ENCODE results near the gene RNF126. TPM values are rescaled to one million over a fixed set of nuclear protein-coding genes. Genes with fewer than 3 reads are reported as not detected.
A peak's percentile ranks its signal among the peaks of the same experiment; 100 is the strongest.
"Not testable (repeated sequence)": the region's sequence is repeated elsewhere in the genome, so short reads cannot be mapped to it uniquely, and the experiment has no call there.

RNF126 gene
- total RNA-seq, 1 donor from 2014 or later, result 12.0 TPM

- H3K9me3 ChIP-seq (ENCODE audit: control insufficient read depth in 3 of 3, low read length in 3 of 3), result no peaks in the 10 kb centered on the region
- peak within 1 kb of the TSS; percentile 68 to 72 (median 71) for H3K4me3 ChIP-seq (ENCODE audit: low read length in 3 of 3)
- H3K27me3 ChIP-seq (ENCODE audit: control insufficient read depth in 3 of 3, insufficient read depth in 3 of 3, low read length in 3 of 3), result no peaks in the 10 kb centered on the region
- no peaks in the 10 kb centered on the region for H3K36me3 ChIP-seq (ENCODE audit: control insufficient read depth in 3 of 3, insufficient read depth in 3 of 3, low read length in 3 of 3)
- peaks cover 7 to 11% (median 8%) of the 10 kb centered on the region in 3 donors for H3K4me1 ChIP-seq (ENCODE audit: control insufficient read depth in 3 of 3, insufficient read depth in 3 of 3, low read length in 3 of 3)
- H3K9ac ChIP-seq (ENCODE audit: low read depth in 1 of 3, low read length in 3 of 3), result peak within 1 kb of the TSS in 2 of 3 donors; percentile 32 to 60
- no peak within 1 kb of the TSS for H3K27ac ChIP-seq (ENCODE audit: low read depth, low read length)
Observed at GRCh38 chr19:639253-640160, 23.5 kb downstream of the RNF126 start, which contains the start of gene FGF22. Gene FGF22, plus strand, starts transcription at chr19:639879. Its CDS starts 47 bp downstream, at chr19:639926.

DNA sequence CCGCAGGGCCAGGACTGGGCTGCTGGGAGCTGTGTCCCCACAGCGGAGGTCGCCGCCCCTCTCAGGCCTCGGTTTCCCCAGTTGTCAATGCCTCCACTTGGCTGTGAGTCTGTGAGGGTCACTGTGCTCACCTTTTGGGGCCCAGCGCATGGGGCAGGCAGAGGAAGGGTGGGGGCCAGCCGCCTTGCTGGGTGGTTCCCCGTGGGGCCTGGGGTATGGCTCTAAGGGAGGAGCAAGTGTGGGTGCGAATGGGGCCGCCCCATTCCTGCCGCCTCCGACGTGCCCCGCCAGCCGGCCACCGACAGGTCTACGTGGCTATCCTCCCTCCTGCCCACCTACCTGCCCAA, 24.1 kb downstream of the RNF126 start:
- H3K27ac ChIP-seq (ENCODE audit: low read depth, low read length), result no peak overlapping the region

GRCh38 chr19:634975-635652, 27.9 kb downstream of the RNF126 start:
- Histone ChIP-seq H3K9me3 (ENCODE audit: control insufficient read depth in 3 of 3, low read length in 3 of 3) (no peaks in the 10 kb centered on the region), H3K27ac (ENCODE audit: low read depth, low read length) (no peak overlapping the region), H3K9ac (ENCODE audit: low read depth in 1 of 3, low read length in 3 of 3) (no peak overlapping the region), H3K36me3 (ENCODE audit: control insufficient read depth in 3 of 3, insufficient read depth in 3 of 3, low read length in 3 of 3) (peaks cover 0 to 3% (median 3%) of the 10 kb centered on the region in 3 donors), H3K4me1 (ENCODE audit: control insufficient read depth in 3 of 3, insufficient read depth in 3 of 3, low read length in 3 of 3) (peaks cover 21 to 29% (median 27%) of the 10 kb centered on the region in 3 donors), H3K27me3 (ENCODE audit: control insufficient read depth in 3 of 3, insufficient read depth in 3 of 3, low read length in 3 of 3) (no peaks in the 10 kb centered on the region), H3K4me3 (ENCODE audit: low read length in 3 of 3) (no peak overlapping the region)

More for the DNA sequence above, 24.1 kb downstream of the RNF126 start:
- H3K9ac ChIP-seq (ENCODE audit: low read depth in 1 of 3, low read length in 3 of 3), result peak overlapping the region in 1 of 3 donors; percentile 60
- H3K36me3 ChIP-seq (ENCODE audit: control insufficient read depth in 3 of 3, insufficient read depth in 3 of 3, low read length in 3 of 3), result no peaks in the 10 kb centered on the region
- H3K4me3 ChIP-seq (ENCODE audit: low read length in 3 of 3), result peak overlapping the region in 2 of 3 donors; percentile 71 to 72
- no peaks in the 10 kb centered on the region for H3K27me3 ChIP-seq (ENCODE audit: control insufficient read depth in 3 of 3, insufficient read depth in 3 of 3, low read length in 3 of 3)
- no peaks in the 10 kb centered on the region for H3K9me3 ChIP-seq (ENCODE audit: control insufficient read depth in 3 of 3, low read length in 3 of 3)
- H3K4me1 ChIP-seq (ENCODE audit: control insufficient read depth in 3 of 3, insufficient read depth in 3 of 3, low read length in 3 of 3), result peaks cover 12 to 16% (median 14%) of the 10 kb centered on the region in 3 donors

DNA sequence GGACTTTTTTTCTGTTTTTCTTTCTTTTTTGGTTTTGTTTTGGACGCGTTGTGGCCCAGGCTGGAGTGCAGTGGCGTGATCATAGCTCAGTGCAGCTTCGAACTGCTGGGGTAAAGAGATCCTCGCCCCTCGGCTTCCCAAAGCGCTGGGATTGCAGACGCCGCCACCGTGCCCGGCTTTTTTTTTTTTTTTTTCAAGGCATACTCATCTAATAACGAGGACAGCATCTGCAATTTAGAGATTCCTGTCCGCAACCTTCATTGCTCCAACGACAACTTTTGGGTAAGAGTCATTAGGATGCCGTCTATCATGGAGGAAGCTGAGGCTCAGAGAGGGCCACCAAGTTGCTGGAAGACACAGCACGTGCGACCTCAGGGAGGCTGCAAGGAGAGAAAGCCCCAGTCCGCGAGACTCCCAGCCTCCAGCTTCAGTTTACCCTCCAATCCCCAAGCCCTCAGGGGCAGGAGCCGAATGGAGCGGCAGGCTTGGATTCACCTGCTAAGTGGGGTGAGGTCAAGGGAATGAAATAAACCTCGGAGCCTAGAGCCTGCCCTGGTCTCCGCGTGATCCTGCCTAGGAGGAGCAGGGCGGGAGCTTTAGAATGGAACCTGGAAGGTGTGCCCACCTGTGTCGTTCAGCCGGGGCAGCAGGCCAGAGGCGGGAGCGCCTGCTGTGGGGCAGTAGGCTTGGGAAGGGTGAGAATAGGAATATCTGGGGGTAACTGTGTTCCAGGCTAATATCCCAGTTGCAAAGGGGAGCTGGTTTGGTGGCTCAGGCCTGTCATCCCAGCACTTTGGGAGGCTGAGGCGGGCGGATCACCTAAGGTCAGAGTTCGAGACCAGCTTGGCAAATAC, 29.0 kb downstream of the RNF126 start:
- Histone ChIP-seq H3K36me3 (ENCODE audit: control insufficient read depth in 3 of 3, insufficient read depth in 3 of 3, low read length in 3 of 3) (peaks cover 1 to 7% (median 7%) of the 10 kb centered on the region in 3 donors), H3K9me3 (ENCODE audit: control insufficient read depth in 3 of 3, low read length in 3 of 3) (no peaks in the 10 kb centered on the region), H3K4me1 (ENCODE audit: control insufficient read depth in 3 of 3, insufficient read depth in 3 of 3, low read length in 3 of 3) (peaks cover 18 to 24% (median 22%) of the 10 kb centered on the region in 3 donors), H3K27me3 (ENCODE audit: control insufficient read depth in 3 of 3, insufficient read depth in 3 of 3, low read length in 3 of 3) (no peaks in the 10 kb centered on the region), H3K4me3 (ENCODE audit: low read length in 3 of 3) (peak overlapping the region; percentile 83 to 91 (median 86)), H3K9ac (ENCODE audit: low read depth in 1 of 3, low read length in 3 of 3) (peak overlapping the region; percentile 66 to 95 (median 74)), H3K27ac (ENCODE audit: low read depth, low read length) (no peak overlapping the region)

DNA sequence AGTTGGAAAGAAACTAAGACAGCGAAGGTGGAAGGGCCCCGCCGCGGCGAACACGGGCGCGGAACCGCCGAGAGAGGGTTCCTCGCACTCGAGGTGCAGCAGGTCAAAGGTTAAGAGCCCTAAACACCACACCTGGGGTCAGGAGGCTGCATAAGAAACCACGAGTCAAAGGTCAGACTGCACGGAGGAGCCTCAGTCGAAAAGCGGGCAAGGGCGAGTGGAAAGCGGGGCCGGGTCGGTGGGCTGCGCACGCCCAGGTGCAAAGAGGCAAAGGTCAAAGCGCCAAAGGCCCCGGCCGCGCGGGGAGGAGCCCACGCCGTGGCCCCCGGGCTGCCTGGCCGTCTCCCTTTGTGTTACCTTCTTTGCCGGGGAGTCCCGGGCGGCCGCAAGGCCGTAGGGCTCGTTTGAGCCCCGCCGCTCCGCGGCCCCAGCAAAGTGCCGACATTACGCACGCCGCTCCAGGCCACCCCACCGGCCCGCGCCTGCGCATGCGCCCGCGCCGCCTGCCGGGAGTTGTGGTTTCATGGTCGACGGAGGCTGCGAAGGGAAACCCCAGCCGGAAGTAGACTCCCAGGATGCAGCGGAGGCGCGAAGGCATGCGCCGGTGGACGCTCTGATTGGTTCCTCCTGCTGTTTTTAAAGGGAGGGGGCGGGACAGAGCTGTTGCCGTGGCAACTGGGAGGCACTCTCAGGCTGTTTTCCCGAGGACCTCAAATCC, 29.8 kb downstream of the RNF126 start, which contains the start of gene POLRMT:
POLRMT (minus strand) TSS at position 470 of the 718 bp plus-strand sequence; CDS start at position 445, 25 bp downstream.
- Histone ChIP-seq H3K4me1 (ENCODE audit: control insufficient read depth in 3 of 3, insufficient read depth in 3 of 3, low read length in 3 of 3) (peaks cover 14 to 18% (median 18%) of the 10 kb centered on the region in 3 donors), H3K4me3 (ENCODE audit: low read length in 3 of 3) (peak within 1 kb of the TSS; percentile 91 to 95 (median 92)), H3K27ac (ENCODE audit: low read depth, low read length) (peak within 1 kb of the TSS; percentile 39), H3K36me3 (ENCODE audit: control insufficient read depth in 3 of 3, insufficient read depth in 3 of 3, low read length in 3 of 3) (peaks cover 5 to 12% (median 11%) of the 10 kb centered on the region in 3 donors), H3K9ac (ENCODE audit: low read depth in 1 of 3, low read length in 3 of 3) (peak within 1 kb of the TSS; percentile 85 to 95 (median 88)), H3K27me3 (ENCODE audit: control insufficient read depth in 3 of 3, insufficient read depth in 3 of 3, low read length in 3 of 3) (no peaks in the 10 kb centered on the region), H3K9me3 (ENCODE audit: control insufficient read depth in 3 of 3, low read length in 3 of 3) (no peaks in the 10 kb centered on the region)

DNA sequence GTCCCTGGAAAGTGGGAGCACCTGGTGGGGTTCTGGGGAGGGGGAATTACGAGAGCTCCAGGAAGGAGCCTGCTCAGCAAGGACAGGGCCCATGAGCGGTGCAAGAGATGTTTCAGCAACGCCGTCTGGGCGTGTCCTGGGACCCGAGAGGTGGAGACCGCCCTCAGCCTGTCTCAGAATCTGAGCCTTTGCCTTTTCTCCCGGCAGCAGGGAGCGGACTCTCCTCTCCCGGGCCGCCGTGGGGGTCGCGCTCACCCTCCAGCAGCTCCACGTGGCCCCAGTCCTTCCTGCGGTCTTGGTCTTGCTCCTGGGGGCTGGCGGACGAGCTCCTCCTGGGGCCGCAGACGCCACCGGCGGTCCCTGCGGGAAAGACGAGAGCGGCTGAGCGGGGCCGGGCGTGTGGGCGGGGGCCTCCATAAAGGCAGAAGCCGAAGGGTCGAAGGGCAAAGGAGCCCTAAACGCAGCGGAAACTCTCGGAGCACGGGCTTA, 30.4 kb downstream of the RNF126 start:
- peaks cover 8 to 16% (median 14%) of the 10 kb centered on the region in 3 donors for H3K36me3 ChIP-seq (ENCODE audit: control insufficient read depth in 3 of 3, insufficient read depth in 3 of 3, low read length in 3 of 3)
- H3K27ac ChIP-seq (ENCODE audit: low read depth, low read length), result peak overlapping the region; percentile 39
- H3K27me3 ChIP-seq (ENCODE audit: control insufficient read depth in 3 of 3, insufficient read depth in 3 of 3, low read length in 3 of 3), result no peaks in the 10 kb centered on the region
- H3K4me3 ChIP-seq (ENCODE audit: low read length in 3 of 3), result peak overlapping the region; percentile 91 to 95 (median 92)
- H3K4me1 ChIP-seq (ENCODE audit: control insufficient read depth in 3 of 3, insufficient read depth in 3 of 3, low read length in 3 of 3), result peaks cover 14 to 18% (median 18%) of the 10 kb centered on the region in 3 donors
- no peaks in the 10 kb centered on the region for H3K9me3 ChIP-seq (ENCODE audit: control insufficient read depth in 3 of 3, low read length in 3 of 3)
- peak overlapping the region; percentile 85 to 95 (median 88) for H3K9ac ChIP-seq (ENCODE audit: low read depth in 1 of 3, low read length in 3 of 3)

DNA sequence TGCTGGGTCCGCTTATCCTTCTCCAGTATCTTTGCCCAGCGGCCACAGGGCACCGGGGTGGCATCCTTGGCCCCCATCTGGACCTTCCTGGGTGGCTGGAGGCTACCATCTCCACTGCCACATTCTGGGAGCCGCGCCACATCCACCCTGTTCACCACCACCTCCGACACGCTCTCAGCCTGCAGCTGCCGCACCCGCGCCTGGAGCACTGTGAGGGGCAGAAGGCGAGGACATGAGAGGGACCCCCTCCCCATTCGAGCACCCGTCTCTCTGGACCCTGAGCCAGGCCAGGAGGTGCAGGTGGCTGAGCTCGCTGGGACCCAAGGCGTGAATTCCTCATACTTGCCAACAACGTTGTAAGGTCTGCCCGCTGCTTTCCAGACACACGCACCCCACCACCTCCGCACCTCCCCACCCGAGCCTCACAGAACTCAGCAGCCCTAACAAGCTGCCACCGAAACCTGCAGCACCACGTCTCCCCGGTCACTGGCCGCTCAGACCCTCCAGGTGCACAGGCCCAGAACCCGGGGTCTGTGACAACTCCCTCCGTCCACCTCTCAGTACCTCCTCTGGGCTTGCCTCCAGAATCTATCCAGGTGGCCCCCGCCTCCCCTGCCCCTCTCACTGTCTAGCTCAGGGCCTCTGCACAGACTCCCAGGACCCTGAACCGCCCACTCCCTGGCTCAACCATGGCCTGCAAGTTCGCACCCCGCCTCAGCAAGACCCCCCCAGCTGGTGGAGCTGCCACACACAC, 32.9 kb downstream of the RNF126 start:
- Histone ChIP-seq H3K4me3 (ENCODE audit: low read length in 3 of 3) (no peak overlapping the region), H3K27ac (ENCODE audit: low read depth, low read length) (no peak overlapping the region), H3K27me3 (ENCODE audit: control insufficient read depth in 3 of 3, insufficient read depth in 3 of 3, low read length in 3 of 3) (no peaks in the 10 kb centered on the region), H3K9me3 (ENCODE audit: control insufficient read depth in 3 of 3, low read length in 3 of 3) (no peaks in the 10 kb centered on the region), H3K9ac (ENCODE audit: low read depth in 1 of 3, low read length in 3 of 3) (no peak overlapping the region), H3K4me1 (ENCODE audit: control insufficient read depth in 3 of 3, insufficient read depth in 3 of 3, low read length in 3 of 3) (peaks cover 14 to 18% (median 18%) of the 10 kb centered on the region in 3 donors), H3K36me3 (ENCODE audit: control insufficient read depth in 3 of 3, insufficient read depth in 3 of 3, low read length in 3 of 3) (peaks cover 12 to 23% (median 16%) of the 10 kb centered on the region in 3 donors)

- Histone ChIP-seq H3K4me1 (ENCODE audit: control insufficient read depth in 3 of 3, insufficient read depth in 3 of 3, low read length in 3 of 3) (peaks cover 14 to 18% (median 18%) of the 10 kb centered on the region in 3 donors), H3K36me3 (ENCODE audit: control insufficient read depth in 3 of 3, insufficient read depth in 3 of 3, low read length in 3 of 3) (peaks cover 14 to 26% (median 18%) of the 10 kb centered on the region in 3 donors)
- not testable (repeated sequence) for H3K27ac ChIP-seq (ENCODE audit: low read depth, low read length); H3K9me3 ChIP-seq (ENCODE audit: control insufficient read depth in 3 of 3, low read length in 3 of 3); H3K4me3 ChIP-seq (ENCODE audit: low read length in 3 of 3); H3K27me3 ChIP-seq (ENCODE audit: control insufficient read depth in 3 of 3, insufficient read depth in 3 of 3, low read length in 3 of 3); H3K9ac ChIP-seq (ENCODE audit: low read depth in 1 of 3, low read length in 3 of 3)
Observed at GRCh38 chr19:629515-629914, 33.5 kb downstream of the RNF126 start.
